Measurements from ENCODE around the gene EXTL1.

DNA sequence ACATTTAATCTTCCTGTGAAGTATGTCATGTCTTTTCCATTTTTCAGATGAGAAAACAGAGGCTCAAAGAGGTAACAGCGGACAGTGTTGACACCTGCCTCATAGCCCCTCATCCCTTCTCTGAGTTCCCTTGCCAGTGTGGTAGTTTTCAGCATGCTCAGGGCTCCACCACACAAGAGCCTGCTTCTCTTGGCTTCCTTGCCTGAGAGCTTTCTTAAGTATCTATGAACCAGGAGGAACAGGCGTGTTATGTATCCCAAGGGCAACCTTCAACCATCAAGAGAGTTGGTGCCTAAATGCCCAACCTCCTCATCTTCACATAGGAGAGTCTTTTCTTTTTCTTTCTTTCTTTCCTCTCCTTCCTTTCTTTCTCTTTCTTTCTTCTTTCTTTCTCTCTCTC is 17.8 kb upstream of the EXTL1 start:
- TF ChIP-seq, protein P1, sequence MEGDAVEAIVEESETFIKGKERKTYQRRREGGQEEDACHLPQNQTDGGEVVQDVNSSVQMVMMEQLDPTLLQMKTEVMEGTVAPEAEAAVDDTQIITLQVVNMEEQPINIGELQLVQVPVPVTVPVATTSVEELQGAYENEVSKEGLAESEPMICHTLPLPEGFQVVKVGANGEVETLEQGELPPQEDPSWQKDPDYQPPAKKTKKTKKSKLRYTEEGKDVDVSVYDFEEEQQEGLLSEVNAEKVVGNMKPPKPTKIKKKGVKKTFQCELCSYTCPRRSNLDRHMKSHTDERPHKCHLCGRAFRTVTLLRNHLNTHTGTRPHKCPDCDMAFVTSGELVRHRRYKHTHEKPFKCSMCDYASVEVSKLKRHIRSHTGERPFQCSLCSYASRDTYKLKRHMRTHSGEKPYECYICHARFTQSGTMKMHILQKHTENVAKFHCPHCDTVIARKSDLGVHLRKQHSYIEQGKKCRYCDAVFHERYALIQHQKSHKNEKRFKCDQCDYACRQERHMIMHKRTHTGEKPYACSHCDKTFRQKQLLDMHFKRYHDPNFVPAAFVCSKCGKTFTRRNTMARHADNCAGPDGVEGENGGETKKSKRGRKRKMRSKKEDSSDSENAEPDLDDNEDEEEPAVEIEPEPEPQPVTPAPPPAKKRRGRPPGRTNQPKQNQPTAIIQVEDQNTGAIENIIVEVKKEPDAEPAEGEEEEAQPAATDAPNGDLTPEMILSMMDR (IDR thresholded peaks at IDR 0.05), result no peak
- TF ChIP-seq POLR2A (IDR thresholded peaks at IDR 0.05; ENCODE audit: low read depth), result no peak

All from esophagus muscularis mucosa (tissue), 3 donors.